Activated T-helper 2 cell treated with anti-CD3 and anti-CD28 coated beads, Interferon-gamma antibody, Interleukin-2, Interleukin-4, amounts not matched to agents 10 μg/mL and 5 μg/mL and 100 μg/mL, durations not matched to agents 14 hours and 24 hours and 36 hours (primary cell): Measurements from ENCODE around the gene SIPA1L3. TPM values are rescaled to one million over a fixed set of nuclear protein-coding genes. Genes with fewer than 3 reads are reported as not detected.

Experiments
- DNase-seq: peaks from one replicate; pipeline ENCODE4 v3.0.0; 2021; ENCODE audit warnings: low spot score
- H3K27ac Mint-ChIP-seq: one replicate; pipeline ENCODE4 v1.8.0; 2021; ENCODE audit warnings: mixed read lengths
- H3K27me3 Mint-ChIP-seq: one replicate; pipeline ENCODE4 v1.8.0; 2021; ENCODE audit warnings: low read depth, mixed read lengths
- H3K36me3 Mint-ChIP-seq: one replicate; pipeline ENCODE4 v1.8.0; 2021; ENCODE audit warnings: low read depth, mixed read lengths
- H3K4me1 Mint-ChIP-seq: one replicate; pipeline ENCODE4 v1.8.0; 2021; ENCODE audit warnings: low read depth, mixed read lengths
- H3K4me3 Mint-ChIP-seq: one replicate; pipeline ENCODE4 v1.8.0; 2021; ENCODE audit warnings: low read depth, mild to moderate bottlenecking, moderate library complexity, mixed read lengths
- H3K9me3 Mint-ChIP-seq: one replicate; pipeline ENCODE4 v1.8.0; 2021; ENCODE audit warnings: mixed read lengths
- intact Hi-C: fragments of 100-400 bp; cut with micrococcal nuclease; formaldehyde crosslinking; loops from one replicate; pipeline ENCODE4 v1.15.1; 2023
- total RNA-seq: library from RNA; stranded (reverse); gene quantifications from 2 replicates; pipeline ENCODE4 v1.2.3, GENCODE V29; 2022

SIPA1L3 gene
- total RNA-seq, 1 donor from 2014 or later, result 15.9 TPM

DNA sequence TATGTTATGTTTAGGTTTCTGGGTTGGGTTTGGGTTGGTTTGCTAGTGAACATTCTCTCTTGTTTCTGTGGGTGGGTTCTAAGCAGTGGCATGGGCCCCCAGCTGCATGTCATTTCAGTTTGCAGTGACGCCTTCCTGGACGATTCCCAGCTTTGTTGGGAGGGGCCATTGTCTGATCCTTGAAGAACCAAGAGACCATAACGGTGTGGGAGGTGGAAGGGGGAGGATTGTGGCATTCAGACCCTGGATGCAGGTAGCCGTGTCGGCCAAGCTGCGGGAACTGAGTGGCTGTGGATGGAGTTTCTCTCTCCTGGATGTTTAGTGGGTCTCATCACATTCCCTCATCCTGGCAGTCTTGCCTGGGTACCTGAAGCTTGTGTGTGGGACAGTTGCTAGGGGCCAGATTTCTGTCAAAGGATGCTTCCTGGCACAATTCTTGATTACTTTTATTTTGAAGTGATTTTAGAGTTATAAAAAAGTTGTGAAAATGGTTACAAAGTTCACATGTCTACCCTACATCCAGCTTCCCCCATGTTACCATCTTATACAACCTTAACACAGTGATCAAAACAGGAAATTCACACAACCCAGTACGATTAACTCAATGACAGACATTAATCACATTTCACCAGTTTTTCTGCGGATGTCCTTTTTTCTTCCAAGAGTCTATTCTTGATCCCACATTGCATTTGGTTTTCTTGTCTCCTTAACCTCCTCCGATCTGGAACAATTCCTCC is 123.8 kb downstream of the SIPA1L3 start:
- Mint-ChIP-seq H3K36me3 (no peaks in the 10 kb centered on the region), H3K27me3 (no peaks in the 10 kb centered on the region), H3K9me3 (no peaks in the 10 kb centered on the region), H3K27ac (no peak overlapping the region), H3K4me1 (no peaks in the 10 kb centered on the region), H3K4me3 (no peak overlapping the region)
- no peak for DNase-seq
- intact Hi-C loops, result no loop called here

- H3K27ac Mint-ChIP-seq, result no peak overlapping the region
These were observed 124.4 kb downstream of the SIPA1L3 start for GRCh38 chr19:38031423-38031770.

GRCh38 chr19:38032151-38032550 is 125.1 kb downstream of the SIPA1L3 start:
- intact Hi-C loops, result no loop called here
- Mint-ChIP-seq H3K4me3 (no peak overlapping the region), H3K4me1 (no peaks in the 10 kb centered on the region), H3K36me3 (no peaks in the 10 kb centered on the region), H3K9me3 (no peaks in the 10 kb centered on the region), H3K27ac (no peak overlapping the region), H3K27me3 (no peaks in the 10 kb centered on the region)
- DNase-seq, result no peak

More at GRCh38 chr19:38031423-38031770, 124.4 kb downstream of the SIPA1L3 start:
- no peak for DNase-seq
- no peaks in the 10 kb centered on the region for H3K36me3 Mint-ChIP-seq
- no peaks in the 10 kb centered on the region for H3K27me3 Mint-ChIP-seq
- intact Hi-C loops, result no loop called here
- H3K4me1 Mint-ChIP-seq, result no peaks in the 10 kb centered on the region
- no peaks in the 10 kb centered on the region for H3K9me3 Mint-ChIP-seq
- H3K4me3 Mint-ChIP-seq, result no peak overlapping the region

DNA sequence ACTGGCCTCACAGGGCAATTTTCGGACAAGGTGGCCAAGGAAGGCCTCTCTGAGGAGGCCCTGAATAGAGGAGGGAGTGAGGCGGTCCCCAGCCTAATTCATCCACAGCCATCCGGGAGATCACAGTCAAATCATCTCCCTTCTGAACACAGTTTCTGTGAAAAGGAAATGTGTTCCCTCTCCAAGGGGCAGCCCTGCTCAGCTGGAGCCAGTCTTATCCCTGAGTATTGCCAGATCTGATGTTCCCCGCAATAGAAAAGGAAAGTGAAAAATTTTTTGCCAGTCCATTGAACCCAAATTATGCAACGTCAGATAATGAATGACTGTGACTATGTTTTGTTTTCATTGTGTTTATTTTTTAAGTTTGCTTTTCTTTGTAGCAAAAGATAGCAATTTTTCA is 125.9 kb downstream of the SIPA1L3 start:
- intact Hi-C loops, result no loop called here
- Mint-ChIP-seq H3K36me3 (no peaks in the 10 kb centered on the region), H3K4me3 (no peak overlapping the region), H3K27me3 (no peaks in the 10 kb centered on the region), H3K9me3 (no peaks in the 10 kb centered on the region), H3K27ac (no peak overlapping the region), H3K4me1 (no peaks in the 10 kb centered on the region)
- no peak for DNase-seq

- H3K9me3 Mint-ChIP-seq, result no peaks in the 10 kb centered on the region
- no peak overlapping the region for H3K27ac Mint-ChIP-seq
- intact Hi-C loops, result no loop called here
- no peak overlapping the region for H3K4me3 Mint-ChIP-seq
- H3K4me1 Mint-ChIP-seq, result no peaks in the 10 kb centered on the region
- DNase-seq, result no peak
- no peaks in the 10 kb centered on the region for H3K36me3 Mint-ChIP-seq
- no peaks in the 10 kb centered on the region for H3K27me3 Mint-ChIP-seq
These were observed 126.9 kb downstream of the SIPA1L3 start for GRCh38 chr19:38033658-38034491.

GRCh38 chr19:38034492-38034860 is 127.5 kb downstream of the SIPA1L3 start:
- Mint-ChIP-seq H3K27ac (no peak overlapping the region), H3K9me3 (no peaks in the 10 kb centered on the region), H3K4me3 (no peak overlapping the region), H3K27me3 (no peaks in the 10 kb centered on the region), H3K36me3 (no peaks in the 10 kb centered on the region), H3K4me1 (no peaks in the 10 kb centered on the region)
- intact Hi-C loops, result no loop called here
- DNase-seq, result no peak

DNA sequence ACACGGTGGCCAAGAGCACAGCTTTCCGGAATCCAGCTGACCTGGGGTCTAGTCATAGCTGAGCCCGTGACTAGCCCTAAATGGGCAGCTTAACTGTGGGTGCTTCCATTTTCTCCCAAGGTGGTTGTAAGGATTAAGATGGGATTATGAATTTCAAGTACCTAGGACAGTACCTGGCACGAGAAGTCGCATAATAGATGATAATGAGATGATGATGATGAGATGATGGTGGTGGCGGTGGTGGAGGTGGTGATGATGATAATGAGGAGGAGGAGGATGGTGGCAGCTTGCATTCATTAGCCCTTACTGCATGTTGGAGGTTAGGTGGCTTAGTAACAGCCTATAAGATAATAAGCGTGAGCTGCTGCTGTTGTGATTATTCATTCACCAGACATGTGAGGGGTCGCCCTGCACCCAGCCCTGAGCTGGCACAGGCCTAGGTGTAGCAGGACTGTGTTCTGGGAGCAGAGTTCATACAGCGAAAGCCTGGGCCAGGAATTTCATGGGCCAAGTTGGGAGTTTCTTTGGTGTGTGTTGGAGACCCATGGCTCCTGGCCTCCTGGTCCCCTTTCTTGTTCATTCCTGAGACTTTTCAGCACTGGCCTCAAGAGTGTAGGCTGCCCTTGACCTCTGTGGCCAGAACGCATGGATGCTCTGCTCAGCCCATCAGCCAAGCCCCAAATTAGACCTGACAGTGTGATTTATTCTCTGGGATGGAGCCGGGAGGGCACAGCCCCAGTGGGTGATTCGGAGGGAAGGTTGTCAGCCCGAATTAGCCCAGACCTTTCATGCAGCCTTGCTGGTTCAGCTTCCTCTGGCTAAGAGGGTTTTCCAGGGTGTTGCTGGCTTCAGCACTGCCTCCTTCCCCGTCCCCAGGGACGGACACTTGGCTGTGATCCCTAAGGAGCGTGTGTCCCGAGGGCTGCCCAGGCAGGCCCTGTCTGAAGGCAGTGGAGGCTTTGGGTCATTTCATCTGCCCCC is 128.8 kb downstream of the SIPA1L3 start:
- H3K9me3 Mint-ChIP-seq, result no peaks in the 10 kb centered on the region
- H3K4me3 Mint-ChIP-seq, result no peak overlapping the region
- DNase-seq, result no peak
- no peak overlapping the region for H3K27ac Mint-ChIP-seq
- no peaks in the 10 kb centered on the region for H3K4me1 Mint-ChIP-seq
- no peaks in the 10 kb centered on the region for H3K36me3 Mint-ChIP-seq
- no peaks in the 10 kb centered on the region for H3K27me3 Mint-ChIP-seq
- intact Hi-C loops, result no loop called here

DNA sequence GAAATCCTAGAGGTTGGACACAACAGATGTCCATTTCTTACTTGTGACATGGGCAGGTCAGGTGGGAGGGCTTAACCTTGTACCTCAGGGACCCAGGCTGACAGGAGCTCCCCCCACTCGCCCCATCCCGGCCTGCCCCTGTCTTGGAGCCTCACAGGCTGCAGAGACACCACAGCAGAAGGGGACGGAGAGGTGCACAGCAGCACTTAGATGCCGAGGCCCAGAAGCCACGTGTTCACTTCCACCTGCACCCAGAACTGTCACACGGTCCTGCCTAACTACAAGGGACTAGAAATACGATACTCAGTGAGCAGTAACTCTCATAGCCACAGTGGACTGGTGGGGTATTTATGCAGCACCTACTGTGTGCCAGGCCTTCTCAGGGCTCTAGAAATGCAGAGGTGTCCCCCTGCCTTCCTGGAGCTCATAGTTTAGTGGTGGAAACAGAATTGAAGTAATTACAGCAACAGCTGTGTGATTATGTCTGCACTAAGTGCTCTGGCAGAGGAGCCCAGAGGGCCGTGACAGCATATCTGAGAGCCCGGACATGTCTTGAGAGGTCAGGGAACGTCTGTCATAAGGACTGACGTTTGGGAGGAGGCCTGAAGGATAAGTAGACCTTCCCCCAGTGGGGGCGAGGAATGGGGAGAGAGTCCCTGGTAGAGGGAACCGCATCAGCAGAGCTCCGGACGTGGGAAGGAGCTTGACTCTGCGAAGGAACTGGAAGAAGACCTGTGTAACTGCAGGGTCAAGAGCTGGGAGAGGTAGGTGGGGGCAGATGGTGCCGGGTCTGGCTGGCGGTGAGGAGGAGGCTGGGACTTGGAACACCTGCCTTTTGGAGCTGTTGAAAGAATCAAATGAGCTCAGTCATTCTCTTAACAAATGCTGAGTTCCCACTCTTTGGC is 130.0 kb downstream of the SIPA1L3 start:
- Mint-ChIP-seq H3K4me3 (no peak overlapping the region), H3K27me3 (no peaks in the 10 kb centered on the region), H3K36me3 (no peaks in the 10 kb centered on the region), H3K27ac (no peak overlapping the region), H3K4me1 (no peaks in the 10 kb centered on the region), H3K9me3 (peaks cover 2% of the 10 kb centered on the region)
- intact Hi-C loops, result no loop called here
- DNase-seq, result no peak

GRCh38 chr19:38039966-38040365 is 133.0 kb downstream of the SIPA1L3 start:
- Mint-ChIP-seq H3K4me3 (no peak overlapping the region), H3K27ac (no peak overlapping the region), H3K9me3 (peaks cover 5% of the 10 kb centered on the region), H3K36me3 (no peaks in the 10 kb centered on the region), H3K27me3 (no peaks in the 10 kb centered on the region), H3K4me1 (no peaks in the 10 kb centered on the region)
- DNase-seq, result no peak
- intact Hi-C loops, result loop anchor here (10.0 kb wide), 1 partner anchor 825 kb away; the partner anchor contains the start of genes ZNF383 and ZNF585B

DNA sequence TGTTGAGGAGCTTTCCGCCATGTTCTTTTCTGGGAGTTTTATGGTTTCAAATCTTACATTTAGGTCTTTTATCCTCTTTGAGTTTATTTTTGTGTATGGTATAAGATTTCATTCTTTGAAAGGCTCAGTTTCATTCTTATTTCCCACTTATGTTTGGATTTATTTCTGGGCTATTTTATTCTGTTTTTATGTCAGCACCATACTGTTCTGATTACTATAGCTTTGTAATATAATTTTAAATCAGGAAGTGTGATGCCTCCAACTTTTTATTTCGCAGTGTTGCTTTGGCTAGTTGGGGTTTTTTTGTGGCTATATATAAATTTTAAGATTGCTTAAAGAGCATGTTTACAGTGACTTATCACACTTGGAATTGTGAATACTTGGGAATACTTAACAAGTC is 135.1 kb downstream of the SIPA1L3 start:
- Mint-ChIP-seq H3K27me3 (no peaks in the 10 kb centered on the region), H3K9me3 (peaks cover 5% of the 10 kb centered on the region)

DNA sequence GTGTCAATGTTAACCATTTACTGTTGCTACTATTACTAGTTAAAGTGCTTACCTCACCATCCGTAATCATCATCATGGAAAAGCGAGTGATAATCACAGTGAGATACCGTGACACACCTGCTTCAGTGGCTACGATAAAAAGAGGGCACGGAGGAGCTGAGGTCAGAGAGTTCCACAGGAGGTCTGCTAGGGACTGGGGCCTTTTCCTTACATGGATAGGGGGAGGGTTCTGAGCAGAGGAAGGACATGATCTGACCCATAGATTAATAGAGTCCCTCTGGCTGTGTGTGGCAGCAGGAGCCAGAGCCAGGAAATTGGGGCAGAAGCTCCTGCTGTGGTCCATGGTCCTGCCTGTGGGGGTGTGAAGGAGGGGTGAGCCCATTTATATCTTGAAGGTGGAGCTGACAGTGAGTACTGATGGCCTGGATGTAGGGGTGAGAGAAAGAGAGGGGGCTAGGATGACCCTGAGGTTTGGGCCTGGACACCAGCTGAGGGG is 136.7 kb downstream of the SIPA1L3 start:
- intact Hi-C loops, result loop anchor here (10.0 kb wide), 1 partner anchor 829 kb away; the partner anchor contains the start of genes ZNF383 and ZNF585B
- peaks cover 5% of the 10 kb centered on the region for H3K9me3 Mint-ChIP-seq
- DNase-seq, result no peak
- no peaks in the 10 kb centered on the region for H3K27me3 Mint-ChIP-seq
- no peak overlapping the region for H3K27ac Mint-ChIP-seq
- no peak overlapping the region for H3K4me3 Mint-ChIP-seq
- H3K4me1 Mint-ChIP-seq, result peaks cover 19% of the 10 kb centered on the region
- no peaks in the 10 kb centered on the region for H3K36me3 Mint-ChIP-seq

More for the DNA sequence above, 135.1 kb downstream of the SIPA1L3 start:
- H3K4me3 Mint-ChIP-seq, result no peak overlapping the region
- H3K4me1 Mint-ChIP-seq, result peaks cover 4% of the 10 kb centered on the region
- H3K27ac Mint-ChIP-seq, result no peak overlapping the region
- no peaks in the 10 kb centered on the region for H3K36me3 Mint-ChIP-seq
- no peak for DNase-seq
- intact Hi-C loops, result loop anchor here (10.0 kb wide), 1 partner anchor 827 kb away; the partner anchor contains the start of genes ZNF383 and ZNF585B
